ENCODE measurements around the gene ADAMTS17. TPM values are rescaled to one million over a fixed set of nuclear protein-coding genes. Genes with fewer than 3 reads are reported as not detected.

The ADAMTS17 gene
- total and polyA plus RNA-seq, 2 experiments from 2014 or later = 0.69 to 3.3 TPM

- Histone ChIP-seq H3K36me3 (no peaks in the 10 kb centered on the region), H3K4me1 (ENCODE audit: low read depth) (peaks cover 33% of the 10 kb centered on the region), H3K4me3 (no peak overlapping the region), H3K9me3 (ENCODE audit: low read depth) (no peaks in the 10 kb centered on the region), H3K27ac (peak overlapping the region; percentile 88), H3K27me3 (no peaks in the 10 kb centered on the region)
- TF ChIP-seq CTCF (IDR thresholded peaks at IDR 0.05; ENCODE audit: low read depth, low read length) = no peak
- DNase-seq (ENCODE audit: low read depth in 1 of 2, low spot score in 1 of 2) = no peak
Observed at GRCh38 chr15:100113351-100114080, 228.3 kb downstream of the ADAMTS17 start.

GRCh38 chr15:100112636-100113305 lies 229.0 kb downstream of the ADAMTS17 start:
- DNase-seq (ENCODE audit: low read depth in 1 of 2, low spot score in 1 of 2) = no peak
- no peaks in the 10 kb centered on the region for H3K9me3 ChIP-seq (ENCODE audit: low read depth)
- H3K4me1 ChIP-seq (ENCODE audit: low read depth) = peaks cover 33% of the 10 kb centered on the region
- H3K36me3 ChIP-seq = no peaks in the 10 kb centered on the region
- no peak overlapping the region for H3K27ac ChIP-seq
- TF ChIP-seq CTCF (IDR thresholded peaks at IDR 0.05; ENCODE audit: low read depth, low read length) = no peak
- no peak overlapping the region for H3K4me3 ChIP-seq
- H3K27me3 ChIP-seq = no peaks in the 10 kb centered on the region

GRCh38 chr15:100112061-100112420 lies 229.7 kb downstream of the ADAMTS17 start:
- DNase-seq (ENCODE audit: low read depth in 1 of 2, low spot score in 1 of 2) = no peak
- Histone ChIP-seq H3K9me3 (ENCODE audit: low read depth) (no peaks in the 10 kb centered on the region), H3K27me3 (no peaks in the 10 kb centered on the region), H3K4me3 (no peak overlapping the region), H3K4me1 (ENCODE audit: low read depth) (peaks cover 33% of the 10 kb centered on the region), H3K36me3 (no peaks in the 10 kb centered on the region), H3K27ac (no peak overlapping the region)
- no peak for TF ChIP-seq CTCF (IDR thresholded peaks at IDR 0.05; ENCODE audit: low read depth, low read length)

- no peaks in the 10 kb centered on the region for H3K27me3 ChIP-seq
- H3K27ac ChIP-seq = no peak overlapping the region
- H3K4me3 ChIP-seq = no peak overlapping the region
- peaks cover 33% of the 10 kb centered on the region for H3K4me1 ChIP-seq (ENCODE audit: low read depth)
- no peak for TF ChIP-seq CTCF (IDR thresholded peaks at IDR 0.05; ENCODE audit: low read depth, low read length)
- H3K36me3 ChIP-seq = no peaks in the 10 kb centered on the region
- H3K9me3 ChIP-seq (ENCODE audit: low read depth) = no peaks in the 10 kb centered on the region
- DNase-seq (ENCODE audit: low read depth in 1 of 2, low spot score in 1 of 2) = peak in 1 of 2 donors; percentile 91
Observed at GRCh38 chr15:100111125-100112060, 230.4 kb downstream of the ADAMTS17 start.

- Histone ChIP-seq H3K4me1 (ENCODE audit: low read depth) (peaks cover 19% of the 10 kb centered on the region), H3K36me3 (no peaks in the 10 kb centered on the region), H3K27ac (no peak overlapping the region), H3K4me3 (no peak overlapping the region), H3K27me3 (no peaks in the 10 kb centered on the region), H3K9me3 (ENCODE audit: low read depth) (no peaks in the 10 kb centered on the region)
- no peak for TF ChIP-seq CTCF (IDR thresholded peaks at IDR 0.05; ENCODE audit: low read depth, low read length)
- DNase-seq (ENCODE audit: low read depth in 1 of 2, low spot score in 1 of 2) = no peak
Observed at GRCh38 chr15:100109486-100110035, 232.2 kb downstream of the ADAMTS17 start.
